GM12878 (cell line): ENCODE data around the gene TTL. TPM values are rescaled to one million over a fixed set of nuclear protein-coding genes. Genes with fewer than 3 reads are reported as not detected.
A peak's percentile ranks its signal among the peaks of the same experiment; 100 is the strongest.

Source experiments
- ASH2L ChIP-seq: fragments of 300-600, 200-600 bp; sonication (generic); IDR thresholded peaks from 2 replicates; pipeline ENCODE4 v1.6.1; 2017; ENCODE audit warnings: low read depth, mild to moderate bottlenecking, borderline replicate concordance
- CHD1 ChIP-seq: IDR thresholded peaks from 2 replicates; pipeline ENCODE4 v1.6.1; 2012; ENCODE audit warnings: low read depth, low read length, improper control_type of control experiment
- EGR1 ChIP-seq, 2 experiments: IDR thresholded peaks; 1 replicate in 1 of 2; 2 replicates in 1 of 2; pipeline ENCODE4 v1.6.1; 2011 to 2012; ENCODE audit warnings: low read depth in 2 of 2, low read length in 2 of 2, borderline replicate concordance in 1 of 2, mild to moderate bottlenecking in 1 of 2, moderate library complexity in 1 of 2
- HSF1 ChIP-seq: fragments of 150-350 bp; IDR thresholded peaks from 2 replicates; pipeline ENCODE4 v1.6.1; 2014; ENCODE audit warnings: mild to moderate bottlenecking, low read depth, low read length
- IRF5 ChIP-seq: fragments of 450-650 bp; IDR thresholded peaks from 2 replicates; pipeline ENCODE4 v1.6.1; 2017; ENCODE audit warnings: borderline replicate concordance
- LARP7 ChIP-seq: fragments of 450-650 bp; IDR thresholded peaks from 2 replicates; pipeline ENCODE4 v1.6.1; 2017; ENCODE audit warnings: mild to moderate bottlenecking
- MAX ChIP-seq: IDR thresholded peaks from 2 replicates; pipeline ENCODE4 v1.6.1; 2012; ENCODE audit warnings: low read depth, low read length, improper control_type of control experiment
- MEF2B ChIP-seq: fragments of 450-650 bp; IDR thresholded peaks from 2 replicates; pipeline ENCODE4 v1.6.1; 2018; ENCODE audit warnings: mild to moderate bottlenecking, moderate library complexity; ENCODE audit not compliant: partially characterized antibody, poor library complexity, severe bottlenecking
- NFIC ChIP-seq: IDR thresholded peaks from 2 replicates; pipeline ENCODE4 v1.6.1; 2012; ENCODE audit warnings: low read depth, mild to moderate bottlenecking, inconsistent platforms, low read length, moderate library complexity
- NR2C1 ChIP-seq: fragments of 450-650 bp; IDR thresholded peaks from 2 replicates; pipeline ENCODE4 v1.6.1; 2017; ENCODE audit warnings: antibody characterized with exemption, mild to moderate bottlenecking, moderate library complexity
- POLR2AphosphoS2 ChIP-seq: IDR thresholded peaks from 2 replicates; pipeline ENCODE4 v1.6.1; 2011; ENCODE audit warnings: low read depth, mild to moderate bottlenecking, low read length, improper control_type of control experiment, moderate library complexity
- SIX5 ChIP-seq: IDR thresholded peaks from 2 replicates; pipeline ENCODE4 v1.6.1; 2011; ENCODE audit warnings: mild to moderate bottlenecking, low read depth, low read length, moderate library complexity; ENCODE audit not compliant: severe bottlenecking
- SMAD1 ChIP-seq: fragments of 450-650 bp; IDR thresholded peaks from 2 replicates; pipeline ENCODE4 v1.6.1; 2018; ENCODE audit warnings: mild to moderate bottlenecking, low read depth; ENCODE audit not compliant: partially characterized antibody
- SPI1 ChIP-seq: IDR thresholded peaks from 2 replicates; pipeline ENCODE4 v1.6.1; 2011; ENCODE audit warnings: low read depth, mild to moderate bottlenecking, low read length, moderate library complexity, borderline replicate concordance; ENCODE audit not compliant: insufficient read depth
- SREBF2 ChIP-seq: IDR thresholded peaks from 2 replicates; pipeline ENCODE4 v1.6.1; 2012; ENCODE audit warnings: mild to moderate bottlenecking, low read length
- STAT1 ChIP-seq: fragments of 450-650 bp; conservative IDR thresholded peaks from 2 replicates; pipeline ENCODE4 v1.6.1; 2014; ENCODE audit warnings: antibody characterized with exemption, mild to moderate bottlenecking
- SUZ12 ChIP-seq: fragments of 200-600 bp; sonication (generic); IDR thresholded peaks from one replicate; pipeline ENCODE4 v1.6.1; 2018; ENCODE audit warnings: antibody characterized with exemption, mild to moderate bottlenecking; ENCODE audit not compliant: unreplicated experiment
- USF2 ChIP-seq: IDR thresholded peaks from 2 replicates; pipeline ENCODE4 v1.6.1; 2011; ENCODE audit warnings: low read depth, low read length, improper control_type of control experiment, borderline replicate concordance
- ZBTB11 ChIP-seq: fragments of 450-650 bp; formaldehyde crosslinking; IDR thresholded peaks from 2 replicates; pipeline ENCODE4 v1.5.0; 2022; ENCODE audit warnings: mild to moderate bottlenecking, missing genetic modification characterization
- ZNF24 ChIP-seq: fragments of 450-650 bp; IDR thresholded peaks from 2 replicates; pipeline ENCODE4 v1.6.1; 2017; ENCODE audit warnings: antibody characterized with exemption, mild to moderate bottlenecking
- polyA plus RNA-seq, 11 experiments: library from polyadenylated mRNA; depleted of rRNA in 4 of 11; unstranded in 6 of 11; stranded (reverse) in 5 of 11; fragments of >200 nt; fragmentation: Nextera tagmentation in 4 of 11; fragmentation: Illumina TruSeq in 1 of 11; extraction: Ambion mirVana in 4 of 11; extraction: Trizol in 1 of 11; gene quantifications; 1 replicate in 1 of 11; 2 replicates in 10 of 11; pipeline versions ENCODE4 v1.2.1 to v1.2.3, GENCODE V29; 2011 to 2016; ENCODE audit warnings: inconsistent platforms in 2 of 11, missing spikeins in 2 of 11, low read depth in 1 of 11
- total RNA-seq, 4 experiments: library from RNA; depleted of rRNA in 3 of 4; stranded (reverse); fragments of >200 nt in 3 of 4; fragmentation: Illumina TruSeq in 1 of 4; extraction: Trizol in 1 of 4; gene quantifications; 2 replicates each; pipeline versions ENCODE4 v1.2.1 to v1.2.3, GENCODE V29; 2013 to 2021

TTL gene
- total and polyA plus RNA-seq, 10 of the 15 experiments (the other 5 are each of a cell fraction or from before 2014, with no cell fraction given) = 3.9 to 27.1 (median 16.1) TPM

GRCh38 chr2:112584134-112584890, 102.4 kb downstream of the TTL start, which contains the start of gene CHCHD5 (continued):
- no peak for TF ChIP-seq ZBTB11 (CRISPR knock-in tag)
- TF ChIP-seq MAX = no peak; the same call in none of the 2 replicates
- peak; percentile 85 for TF ChIP-seq NR2C1
- TF ChIP-seq POLR2AphosphoS2 = peak; percentile 31; the same call in 1 of the 2 replicates
- TF ChIP-seq SUZ12 = no peak
- peak; percentile 55 for TF ChIP-seq SMAD1
- peak; percentile 58 for TF ChIP-seq LARP7
- peak in 1 of 2 experiments; percentile 73; a peak in 1 of 3 replicates for TF ChIP-seq EGR1 (IDR thresholded peaks at IDR 0.05; ENCODE audit: borderline replicate concordance in 1 of 2, low read depth in 2 of 2, low read length in 2 of 2)
- TF ChIP-seq HSF1 = no peak
- no peak for TF ChIP-seq SREBF2
- TF ChIP-seq SPI1 = peak; percentile 65
- peak; percentile 47; the same call in 1 of the 2 replicates for TF ChIP-seq STAT1
- TF ChIP-seq MEF2B = peak; percentile 71
- TF ChIP-seq ZNF24 = no peak
- TF ChIP-seq ASH2L = 0 out of 2 replicates have a peak, but pooled peaks have one; percentile 45
- peak; percentile 77 for TF ChIP-seq SIX5
- 0 out of 2 replicates have a peak, but pooled peaks have one; percentile 11 for TF ChIP-seq NFIC
- no peak for TF ChIP-seq CHD1
- TF ChIP-seq USF2 = no peak
- no peak for TF ChIP-seq IRF5
